Keratinocyte (primary cell): Measurements from ENCODE around the gene CREB5. TPM values are rescaled to one million over a fixed set of nuclear protein-coding genes. Genes with fewer than 3 reads are reported as not detected.

Source experiments
- DNase-seq: peaks from one replicate; pipeline ENCODE4 v3.0.0-alpha.2; 2011; ENCODE audit warnings: low read depth, missing footprints, low spot score
- FAIRE-seq: peaks from 2 replicates; lab custom pipeline; 2011; peaks lifted over from hg19 to GRCh38; lab: Jason Lieb, UNC
- H2AFZ ChIP-seq: 2 replicates; pipeline ENCODE4 v1.6.0; 2012; ENCODE audit warnings: low read length, control low read depth, inconsistent platforms; ENCODE audit not compliant: control insufficient read depth
- H3K27ac ChIP-seq: 2 replicates; pipeline ENCODE4 v1.5.1; 2011; ENCODE audit warnings: low read length; ENCODE audit not compliant: control insufficient read depth, insufficient read depth
- H3K27me3 ChIP-seq: 3 replicates; pipeline ENCODE4 v1.6.0; 2011; ENCODE audit warnings: low read length; ENCODE audit not compliant: control insufficient read depth, insufficient read depth; ENCODE audit errors: extremely low read depth
- H3K36me3 ChIP-seq, 2 experiments: 2 replicates in 1 of 2; 3 replicates in 1 of 2; pipeline ENCODE4 v1.5.1; 2011; ENCODE audit warnings: low read length in 2 of 2, mild to moderate bottlenecking in 1 of 2; ENCODE audit not compliant: control insufficient read depth in 2 of 2, insufficient read depth in 2 of 2; ENCODE audit errors: extremely low read depth in 1 of 2
- H3K4me1 ChIP-seq: 3 replicates; pipeline ENCODE4 v1.5.1; 2011; ENCODE audit warnings: low read length; ENCODE audit not compliant: control insufficient read depth, insufficient read depth; ENCODE audit errors: extremely low read depth
- H3K4me2 ChIP-seq: 3 replicates; pipeline ENCODE4 v1.6.0; 2011; ENCODE audit warnings: low read depth, low read length; ENCODE audit not compliant: control insufficient read depth, insufficient read depth; ENCODE audit errors: extremely low read depth
- H3K4me3 ChIP-seq, 3 experiments: fragments of 200-600 bp in 1 of 3; sonication (generic) in 1 of 3; 2 replicates in 2 of 3; 3 replicates in 1 of 3; pipeline ENCODE4 v1.5.1; 2011 to 2016; ENCODE audit warnings: low read length in 3 of 3, mild to moderate bottlenecking in 3 of 3, control low read depth in 2 of 3, inconsistent platforms in 1 of 3, low read depth in 1 of 3, mixed read lengths in 1 of 3, mixed run types in 1 of 3, moderate library complexity in 1 of 3; ENCODE audit not compliant: control insufficient read depth in 2 of 3, insufficient read depth in 2 of 3; ENCODE audit errors: extremely low read depth in 1 of 3
- H3K79me2 ChIP-seq: 2 replicates; pipeline ENCODE4 v1.6.0; 2012; ENCODE audit warnings: low read length; ENCODE audit not compliant: control insufficient read depth, insufficient read depth
- H3K9ac ChIP-seq: 3 replicates; pipeline ENCODE4 v1.6.0; 2011; ENCODE audit warnings: low read length; ENCODE audit not compliant: control insufficient read depth, insufficient read depth; ENCODE audit errors: extremely low read depth
- H3K9me1 ChIP-seq: 3 replicates; pipeline ENCODE4 v1.6.0; 2011; ENCODE audit warnings: low read length; ENCODE audit not compliant: control insufficient read depth, insufficient read depth; ENCODE audit errors: extremely low read depth
- H3K9me3 ChIP-seq: 2 replicates; pipeline ENCODE4 v1.5.1; 2012; ENCODE audit warnings: low read depth, low read length; ENCODE audit not compliant: control insufficient read depth
- H4K20me1 ChIP-seq: 3 replicates; pipeline ENCODE4 v1.6.0; 2011; ENCODE audit warnings: low read length; ENCODE audit not compliant: control insufficient read depth, insufficient read depth; ENCODE audit errors: extremely low read depth
- CTCF ChIP-seq, 3 experiments: IDR thresholded peaks in 1 of 3; conservative IDR thresholded peaks in 1 of 3; optimal IDR thresholded peaks in 1 of 3; 2 replicates in 2 of 3; 3 replicates in 1 of 3; pipeline versions ENCODE3 to v1.5.1; 2011; ENCODE audit warnings: low read length in 3 of 3, mild to moderate bottlenecking in 3 of 3, moderate library complexity in 2 of 3, control low read depth in 1 of 3, inconsistent platforms in 1 of 3; ENCODE audit not compliant: insufficient read depth in 2 of 3; ENCODE audit errors: extremely low read depth in 1 of 3
- EZH2 ChIP-seq: IDR thresholded peaks from one replicate; pipeline ENCODE4 v1.6.1; 2012; ENCODE audit warnings: inconsistent platforms, mild to moderate bottlenecking, low read length, moderate library complexity
- dilution Hi-C: fragments of 300-500 bp; cut with MboI; formaldehyde crosslinking; loops from one replicate; pipeline ENCODE4 v1.7.0; 2020; ENCODE audit warnings: low sequenced_read_pairs; ENCODE audit not compliant: extremely low pct_ligation_motif_present
- polyA plus RNA-seq, 5 experiments: library from polyadenylated mRNA; depleted of rRNA in 3 of 5; stranded (reverse) in 3 of 5; stranded (forward) in 1 of 5; unstranded in 1 of 5; fragments of >200 nt; gene quantifications; 1 replicate in 1 of 5; 2 replicates in 3 of 5; 3 replicates in 1 of 5; pipeline versions ENCODE4 v1.2.1 to v1.2.3, GENCODE V29; 2011 to 2012; ENCODE audit warnings: missing spikeins in 2 of 5, low read depth in 1 of 5, low replicate concordance in 1 of 5

Gene CREB5
- polyA plus RNA-seq, 1 donor (not counting 4 experiments of a cell fraction or from before 2014, with no cell fraction given), result 7.9 TPM

GRCh38 chr7:28473571-28474281 is 61.4 kb downstream of the CREB5 start:
- Histone ChIP-seq H3K36me3 (no peaks in the 10 kb centered on the region), H3K27ac (no peak overlapping the region), H3K9ac (no peak overlapping the region), H3K27me3 (peaks cover 26% of the 10 kb centered on the region), H3K4me3 (no peak overlapping the region), H3K4me1 (no peaks in the 10 kb centered on the region), H3K9me1 (no peaks in the 10 kb centered on the region), H3K79me2 (no peaks in the 10 kb centered on the region), H3K4me2 (no peak overlapping the region), H4K20me1 (no peaks in the 10 kb centered on the region), H3K9me3 (no peaks in the 10 kb centered on the region), H2AFZ (no peak overlapping the region)
- dilution Hi-C loops, result no loop called here
- DNase-seq (no peak), FAIRE-seq (no peak)
- TF ChIP-seq EZH2 (no peak), CTCF (optimal IDR thresholded peaks at IDR 0.05 in 1 of 3, IDR thresholded peaks at IDR 0.05 in 1 of 3, conservative IDR thresholded peaks at IDR 0.05 in 1 of 3; ENCODE audit: extremely low read depth in 1 of 3, insufficient read depth in 2 of 3, low read length in 3 of 3) (no peak)

- H3K4me1 ChIP-seq, result no peaks in the 10 kb centered on the region
- no peaks in the 10 kb centered on the region for H4K20me1 ChIP-seq
- H2AFZ ChIP-seq, result no peak overlapping the region
- no peak overlapping the region for H3K27ac ChIP-seq
- H3K9me1 ChIP-seq, result no peaks in the 10 kb centered on the region
- H3K9ac ChIP-seq, result no peak overlapping the region
- H3K79me2 ChIP-seq, result no peaks in the 10 kb centered on the region
- H3K36me3 ChIP-seq, result no peaks in the 10 kb centered on the region
- H3K4me2 ChIP-seq, result no peak overlapping the region
- no peak overlapping the region for H3K4me3 ChIP-seq
- no peak for TF ChIP-seq EZH2
- no peak for TF ChIP-seq CTCF (optimal IDR thresholded peaks at IDR 0.05 in 1 of 3, IDR thresholded peaks at IDR 0.05 in 1 of 3, conservative IDR thresholded peaks at IDR 0.05 in 1 of 3; ENCODE audit: extremely low read depth in 1 of 3, insufficient read depth in 2 of 3, low read length in 3 of 3)
- dilution Hi-C loops, result no loop called here
- FAIRE-seq (no peak), DNase-seq (no peak)
- no peaks in the 10 kb centered on the region for H3K9me3 ChIP-seq
- H3K27me3 ChIP-seq, result peaks cover 26% of the 10 kb centered on the region
Measured at GRCh38 chr7:28474282-28474638, 61.9 kb downstream of the CREB5 start.
